CD4-positive, alpha-beta T cell treated with Interleukin-17A for 4 hours (primary cell): ENCODE measurements around the gene NTPCR.

Source experiments
- DNase-seq: peaks from one replicate; pipeline ENCODE4 v3.0.0-alpha.2; 2020; ENCODE audit warnings: mixed read lengths

NTPCR gene

GRCh38 chr1:232927830-232928505 is 22.4 kb upstream of the NTPCR start:
- DNase-seq, result no peak

GRCh38 chr1:232932486-232933425 is 17.7 kb upstream of the NTPCR start:
- DNase-seq, result no peak

- DNase-seq, result no peak
Measured at GRCh38 chr1:232936941-232937340, 13.5 kb upstream of the NTPCR start.

GRCh38 chr1:232937741-232938375 is 12.6 kb upstream of the NTPCR start:
- DNase-seq, result no peak

- no peak for DNase-seq
Measured at GRCh38 chr1:232938926-232939325, 11.5 kb upstream of the NTPCR start.

GRCh38 chr1:232939748-232940147 is 10.7 kb upstream of the NTPCR start:
- no peak for DNase-seq

GRCh38 chr1:232940262-232940661 is 10.1 kb upstream of the NTPCR start:
- DNase-seq, result no peak

- no peak for DNase-seq
Measured at GRCh38 chr1:232942413-232943294, 7.8 kb upstream of the NTPCR start.

- DNase-seq, result no peak
Measured at GRCh38 chr1:232943679-232944252, 6.6 kb upstream of the NTPCR start.

- no peak for DNase-seq
Measured at GRCh38 chr1:232944347-232944746, 6.1 kb upstream of the NTPCR start.

GRCh38 chr1:232949636-232950196 is 695 bp upstream of the NTPCR start:
- no peak for DNase-seq

GRCh38 chr1:232951180-232951579 is 769 bp downstream of the NTPCR start:
- peak; percentile 28 for DNase-seq

- no peak for DNase-seq
Measured at GRCh38 chr1:232951605-232952004, 1.2 kb downstream of the NTPCR start.

GRCh38 chr1:232952514-232953499 is 2.4 kb downstream of the NTPCR start:
- peak; percentile 48 for DNase-seq

- DNase-seq, result no peak
Measured at GRCh38 chr1:232954594-232955365, 4.4 kb downstream of the NTPCR start.

GRCh38 chr1:232956081-232956480 is 5.7 kb downstream of the NTPCR start:
- no peak for DNase-seq

GRCh38 chr1:232958067-232958466 is 7.7 kb downstream of the NTPCR start:
- DNase-seq, result no peak

GRCh38 chr1:232962761-232963745 is 12.6 kb downstream of the NTPCR start:
- DNase-seq, result no peak
